Hindlimb muscle (tissue), 1 donor: ENCODE data around the gene CSMD2. TPM values are rescaled to one million over a fixed set of nuclear protein-coding genes. Genes with fewer than 3 reads are reported as not detected.
"Not testable (repeated sequence)": the region's sequence is repeated elsewhere in the genome, so short reads cannot be mapped to it uniquely, and the experiment has no call there.

Experiments used
- DNase-seq: peaks from one replicate; pipeline ENCODE4 v3.0.0-alpha.2; 2013
- polyA plus RNA-seq: library from polyadenylated mRNA; unstranded; fragments of 120-200 nt; gene quantifications from one replicate; pipeline ENCODE4 v1.2.1, GENCODE V29; 2013; ENCODE audit not compliant: insufficient read length

Gene CSMD2
- polyA plus RNA-seq: 0.46 TPM

DNA sequence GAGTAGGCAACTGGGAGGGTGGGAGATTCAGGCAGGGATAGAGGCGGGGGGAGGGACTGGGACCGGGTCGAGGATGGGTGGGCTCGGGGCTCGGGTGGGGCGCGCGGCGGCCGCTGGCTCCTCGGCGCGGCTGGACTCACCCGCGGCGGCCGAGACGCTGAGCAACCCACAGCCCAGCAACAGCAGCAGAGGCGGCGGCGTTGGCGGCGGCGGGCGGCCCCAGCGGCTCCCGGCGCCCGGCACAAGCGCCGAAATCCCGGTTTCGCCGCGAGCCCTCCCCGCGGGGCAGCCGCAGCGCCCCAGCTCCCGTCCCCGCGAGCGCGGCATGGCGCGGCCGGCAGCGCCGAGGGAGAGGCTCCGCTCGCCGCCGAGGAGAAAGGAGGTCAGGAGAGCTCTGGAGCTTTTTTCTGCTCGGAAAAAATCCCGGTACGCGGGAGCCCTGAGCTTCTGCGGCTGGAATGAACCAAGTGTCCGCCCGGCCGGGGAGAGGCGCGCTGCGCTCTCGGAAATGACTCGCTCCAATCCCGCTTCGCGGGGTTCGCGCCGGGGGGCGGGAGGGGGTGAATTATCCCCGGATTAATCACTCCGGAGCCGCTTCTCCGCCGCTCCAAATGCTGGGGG lies at the start of gene CSMD2:
CSMD2 (minus strand) TSS at position 460 of the 621 bp plus-strand sequence; CDS start at position 327, 133 bp downstream.
- peak; percentile 54 for DNase-seq

DNA sequence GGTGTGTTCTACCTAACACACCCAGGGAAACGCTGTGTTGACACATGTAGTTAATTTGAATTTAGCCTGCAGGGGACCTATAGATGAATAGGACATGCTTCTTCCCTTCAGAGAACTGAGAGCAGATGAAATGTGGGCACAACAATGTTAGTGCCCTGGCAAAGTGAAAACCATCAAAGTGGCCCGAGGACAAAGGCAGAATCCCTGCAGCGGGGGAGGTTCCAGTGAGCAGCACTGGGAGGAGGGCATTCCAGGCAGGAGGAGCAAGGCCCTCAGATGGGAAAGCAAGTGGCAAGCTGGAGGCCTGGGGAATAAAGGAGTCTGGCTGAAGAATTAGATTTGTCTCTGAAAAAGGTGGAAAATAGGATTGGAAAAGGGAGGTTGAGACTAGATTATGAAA lies 48.9 kb upstream of the CSMD2 start:
- DNase-seq: no peak

DNA sequence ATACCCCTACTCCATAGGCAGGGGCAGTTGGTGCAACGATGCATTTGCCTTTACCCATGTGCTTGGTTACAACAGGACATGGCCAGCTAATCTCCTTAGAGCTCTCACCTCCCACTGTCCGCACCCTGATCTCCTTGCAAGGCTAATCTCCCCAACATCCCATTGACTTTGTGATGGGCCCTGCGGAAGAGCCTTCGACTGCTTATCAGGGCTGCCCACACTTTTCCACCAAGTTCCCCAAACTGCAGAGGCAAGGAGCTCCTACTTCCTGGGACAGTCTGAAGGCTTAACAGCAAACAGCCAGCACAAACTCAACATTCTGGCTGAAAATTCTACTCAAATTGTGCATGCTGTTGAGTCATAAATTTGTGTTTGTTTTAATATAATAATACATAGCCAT lies 47.6 kb upstream of the CSMD2 start:
- DNase-seq: no peak

- DNase-seq: no peak
Observed at GRCh38 chr1:34199927-34200326, 34.9 kb upstream of the CSMD2 start.

GRCh38 chr1:34192621-34193020 lies 27.6 kb upstream of the CSMD2 start:
- DNase-seq: no peak

DNA sequence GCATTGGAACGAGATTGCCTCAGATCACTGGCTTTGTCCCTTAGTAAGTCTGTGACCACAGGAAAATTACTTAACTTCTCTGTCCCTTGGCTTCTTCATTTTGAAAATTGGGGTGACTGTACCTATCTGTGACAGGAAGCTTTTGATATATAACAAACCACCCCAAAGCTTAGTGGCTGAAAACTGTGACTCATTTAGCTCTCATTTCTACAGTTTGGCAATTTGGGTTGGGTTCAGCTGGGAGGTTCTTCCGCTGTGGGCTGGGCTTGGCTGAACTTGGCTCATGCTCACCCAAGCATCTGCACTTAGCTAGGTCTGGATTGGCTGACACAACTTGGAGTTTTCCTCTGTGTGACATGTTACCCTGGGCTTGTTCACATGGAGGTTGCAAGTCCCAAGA lies 25.7 kb upstream of the CSMD2 start:
- no peak for DNase-seq

DNA sequence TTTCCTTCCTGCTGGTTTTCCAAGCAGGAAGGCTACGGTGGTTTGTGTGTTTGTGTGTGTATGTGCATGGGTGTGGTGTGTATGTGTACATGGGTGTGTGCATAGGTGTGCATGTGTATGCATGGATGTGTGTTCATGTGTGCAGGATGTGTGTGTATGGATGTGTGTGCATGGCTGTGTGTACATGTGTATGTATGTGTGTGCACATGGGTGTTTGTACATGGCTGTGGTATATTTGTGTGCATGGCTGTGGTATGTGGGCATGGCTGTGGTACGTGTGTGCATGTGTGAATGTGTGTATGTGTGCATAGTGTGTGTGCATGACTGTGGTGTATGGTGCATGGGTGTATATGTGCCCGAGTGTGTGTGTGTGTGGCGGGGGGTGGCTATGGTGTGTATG lies 24.0 kb upstream of the CSMD2 start:
- DNase-seq: no peak

DNA sequence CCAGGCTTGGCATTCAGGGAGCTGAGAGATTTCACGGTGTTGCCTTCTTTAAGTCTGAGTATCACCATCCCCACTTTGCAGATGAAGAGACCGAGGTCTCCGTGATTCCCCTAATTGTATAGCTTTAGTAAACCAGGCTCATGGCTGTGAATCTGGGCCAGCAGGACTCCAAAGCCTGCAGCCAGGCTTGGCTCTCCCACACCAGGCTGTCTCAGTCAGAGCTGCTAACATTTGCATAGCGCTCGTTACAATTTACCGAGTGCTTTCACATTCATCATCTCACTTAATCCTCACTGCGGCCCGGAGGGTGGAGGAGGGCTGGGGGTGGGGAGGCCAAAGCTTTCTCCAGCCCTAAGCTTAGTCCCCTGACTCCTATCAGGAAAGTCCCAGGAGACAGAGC lies 23.4 kb upstream of the CSMD2 start:
- no peak for DNase-seq

- no peak for DNase-seq
Observed at GRCh38 chr1:34186741-34187494, 21.9 kb upstream of the CSMD2 start.

- DNase-seq: not testable (repeated sequence)
Observed at GRCh38 chr1:34183381-34183780, 18.4 kb upstream of the CSMD2 start.

- no peak for DNase-seq
Observed at GRCh38 chr1:34178072-34178471, 13.0 kb upstream of the CSMD2 start.

DNA sequence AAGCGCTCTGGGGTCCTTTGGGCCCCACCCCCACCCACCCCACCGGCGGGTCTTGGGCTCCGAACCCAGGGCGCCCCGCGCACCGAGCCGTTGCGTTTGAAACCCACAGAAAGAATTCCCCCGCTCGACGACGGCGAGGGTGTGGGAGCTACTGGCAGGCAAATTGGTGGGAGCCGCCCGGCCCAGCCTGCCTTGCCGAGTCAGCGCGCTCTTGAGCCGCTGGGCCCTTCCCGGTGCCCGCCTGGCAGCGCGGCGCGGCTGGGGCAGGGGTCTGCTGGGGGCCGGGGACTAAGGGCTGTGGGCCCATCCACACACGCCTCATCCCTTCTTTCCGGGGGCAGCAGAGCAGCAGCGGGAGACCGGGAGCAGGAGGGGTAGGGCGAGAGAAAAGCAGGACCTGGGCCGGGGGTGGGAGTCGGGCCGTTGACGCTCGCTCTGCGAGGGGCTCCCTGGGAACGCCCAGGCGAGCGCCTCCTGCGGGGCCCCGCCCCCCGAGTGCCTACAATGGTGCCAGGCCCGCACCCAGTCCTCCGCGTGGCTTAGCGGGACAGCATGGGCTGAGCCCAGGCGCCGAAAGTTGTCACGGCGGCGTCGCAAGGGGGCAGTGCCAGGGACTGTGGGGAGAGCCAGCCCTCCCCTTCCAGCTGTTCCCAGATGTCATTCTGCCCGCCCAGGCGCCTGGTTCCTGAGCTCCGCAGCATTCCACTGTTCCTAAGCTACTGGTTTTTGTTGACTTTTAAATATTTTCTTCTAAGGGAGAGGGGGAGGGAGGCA lies 12.0 kb upstream of the CSMD2 start, which contains the start of gene C1orf94:
C1orf94 (plus strand) TSS at position 78 of the 774 bp plus-strand sequence. CDS start 883 bp downstream, outside the sequence.
- DNase-seq: no peak

DNA sequence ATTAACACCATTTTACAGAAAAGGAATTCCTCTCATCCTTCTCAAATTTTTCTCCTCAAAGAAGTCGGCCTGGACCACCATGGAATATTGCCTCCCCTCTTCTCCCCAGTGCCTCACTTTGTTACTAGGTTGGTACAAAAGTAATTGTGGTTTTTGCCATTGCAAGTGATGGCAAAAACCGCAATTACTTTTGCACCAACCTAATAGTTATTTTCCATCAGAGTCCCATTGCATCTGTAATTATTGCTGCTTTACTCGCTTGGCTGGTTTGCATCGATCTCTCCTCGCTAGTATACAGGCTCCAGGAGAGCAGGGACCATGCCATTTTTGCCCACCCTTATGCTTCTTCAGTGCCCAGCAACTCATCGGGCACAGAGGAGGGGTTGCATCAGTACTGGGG lies 10.7 kb upstream of the CSMD2 start:
- no peak for DNase-seq

DNA sequence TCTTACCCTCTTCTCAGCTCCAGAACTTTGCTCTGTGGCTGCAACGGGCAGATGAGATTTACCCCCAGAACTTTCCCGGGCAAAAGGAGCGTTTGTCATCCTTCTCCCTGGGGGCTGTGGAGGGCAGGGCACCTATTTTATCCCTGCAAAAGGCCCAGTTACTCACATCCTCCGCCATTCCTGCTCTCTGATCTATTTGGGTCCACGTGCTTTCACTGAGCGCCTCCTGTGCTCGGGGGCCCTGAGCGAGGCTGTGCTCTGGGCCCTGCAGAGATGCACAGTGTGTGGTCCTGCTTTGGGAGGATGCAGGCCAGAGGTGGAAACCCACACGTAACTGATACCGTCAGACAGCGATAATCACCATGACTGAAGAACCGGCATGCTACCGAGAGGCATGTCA lies 2.4 kb upstream of the CSMD2 start:
- DNase-seq: no peak

- DNase-seq: no peak
Observed at GRCh38 chr1:34166625-34167361, 1.8 kb upstream of the CSMD2 start.

GRCh38 chr1:34166191-34166624 lies 1.2 kb upstream of the CSMD2 start:
- no peak for DNase-seq

DNA sequence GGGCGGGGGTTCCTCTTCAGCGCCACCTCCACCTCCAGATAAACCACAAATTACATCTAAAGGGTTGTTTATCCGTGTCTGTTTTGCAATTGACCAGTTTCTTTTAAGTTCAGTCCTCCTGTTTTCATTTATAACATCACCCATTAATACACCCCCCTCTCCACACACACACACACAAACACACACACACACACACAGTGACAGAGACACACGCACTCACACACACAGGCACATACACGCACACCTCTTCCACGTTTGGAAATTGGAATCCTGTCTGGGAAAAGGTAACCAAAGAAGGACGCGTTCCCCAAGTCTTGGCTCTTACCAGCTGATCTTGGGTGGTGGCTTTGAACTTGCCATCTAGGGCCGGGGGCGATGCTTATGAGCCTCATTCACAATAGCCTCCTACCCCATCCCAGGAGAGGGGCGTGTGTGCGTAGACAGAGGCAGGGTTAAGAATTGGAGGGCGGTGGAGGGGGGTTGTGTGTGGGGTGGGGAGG lies 442 bp upstream of the CSMD2 start:
- DNase-seq: no peak

- no peak for DNase-seq
Observed at GRCh38 chr1:34163792-34164731, 968 bp downstream of the CSMD2 start.

GRCh38 chr1:34162852-34163766 lies 1.9 kb downstream of the CSMD2 start:
- peak; percentile 44 for DNase-seq

DNA sequence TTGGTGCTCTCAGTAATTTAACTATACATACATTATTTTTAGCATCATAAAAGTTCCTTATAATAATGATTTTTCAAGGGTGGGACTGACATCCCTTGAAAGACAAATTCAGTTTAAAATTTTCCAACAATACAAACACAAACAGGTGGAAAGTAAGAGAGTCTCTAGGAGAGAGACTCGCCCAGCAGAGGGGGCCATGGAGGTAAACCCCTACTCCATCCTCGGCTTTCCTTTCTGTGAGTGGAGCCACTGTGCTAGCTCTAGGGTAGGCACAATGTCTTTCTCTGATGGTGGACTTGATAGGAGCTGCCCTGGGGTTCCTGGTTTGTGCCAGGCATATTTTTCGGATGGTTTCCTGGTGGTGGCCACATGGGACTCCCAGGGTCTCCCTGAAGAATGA lies 8.3 kb downstream of the CSMD2 start:
- no peak for DNase-seq
